Measurements from ENCODE around the gene HRH2.

Gene HRH2

GRCh38 chr5:175695161-175696126 lies 37.6 kb downstream of the HRH2 start:
- TF ChIP-seq, protein P1, sequence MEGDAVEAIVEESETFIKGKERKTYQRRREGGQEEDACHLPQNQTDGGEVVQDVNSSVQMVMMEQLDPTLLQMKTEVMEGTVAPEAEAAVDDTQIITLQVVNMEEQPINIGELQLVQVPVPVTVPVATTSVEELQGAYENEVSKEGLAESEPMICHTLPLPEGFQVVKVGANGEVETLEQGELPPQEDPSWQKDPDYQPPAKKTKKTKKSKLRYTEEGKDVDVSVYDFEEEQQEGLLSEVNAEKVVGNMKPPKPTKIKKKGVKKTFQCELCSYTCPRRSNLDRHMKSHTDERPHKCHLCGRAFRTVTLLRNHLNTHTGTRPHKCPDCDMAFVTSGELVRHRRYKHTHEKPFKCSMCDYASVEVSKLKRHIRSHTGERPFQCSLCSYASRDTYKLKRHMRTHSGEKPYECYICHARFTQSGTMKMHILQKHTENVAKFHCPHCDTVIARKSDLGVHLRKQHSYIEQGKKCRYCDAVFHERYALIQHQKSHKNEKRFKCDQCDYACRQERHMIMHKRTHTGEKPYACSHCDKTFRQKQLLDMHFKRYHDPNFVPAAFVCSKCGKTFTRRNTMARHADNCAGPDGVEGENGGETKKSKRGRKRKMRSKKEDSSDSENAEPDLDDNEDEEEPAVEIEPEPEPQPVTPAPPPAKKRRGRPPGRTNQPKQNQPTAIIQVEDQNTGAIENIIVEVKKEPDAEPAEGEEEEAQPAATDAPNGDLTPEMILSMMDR (conservative IDR thresholded peaks at IDR 0.05; ENCODE audit: low read length): no peak
- DNase-seq (ENCODE audit: low read depth): no peak
- H3K4me3 ChIP-seq (ENCODE audit: low read length): no peak overlapping the region

- H3K4me3 ChIP-seq (ENCODE audit: low read length): no peak overlapping the region
- no peak for DNase-seq (ENCODE audit: low read depth)
- TF ChIP-seq, protein P1 (conservative IDR thresholded peaks at IDR 0.05; ENCODE audit: low read length): no peak
These were observed 38.4 kb downstream of the HRH2 start for GRCh38 chr5:175696139-175696854.

DNA sequence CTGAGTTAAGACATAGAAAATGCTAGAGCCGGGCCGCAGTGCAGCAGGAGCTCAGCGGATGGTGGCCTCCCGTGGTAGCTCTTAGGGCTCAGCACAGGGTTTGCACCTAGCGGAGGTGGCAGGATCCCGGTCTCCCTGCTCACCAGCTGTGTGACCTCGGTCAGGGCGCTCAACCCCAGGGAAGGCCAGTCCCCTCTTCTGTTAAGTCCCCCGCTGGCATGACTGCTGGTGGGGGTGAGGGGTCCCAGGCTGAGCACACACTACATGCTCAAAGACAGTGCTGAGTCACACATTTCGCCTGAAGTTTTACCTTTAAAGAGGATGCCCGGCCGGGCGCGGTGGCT lies 39.0 kb downstream of the HRH2 start:
- TF ChIP-seq, protein P1 (conservative IDR thresholded peaks at IDR 0.05; ENCODE audit: low read length): no peak
- H3K4me3 ChIP-seq (ENCODE audit: low read length): no peak overlapping the region
- no peak for DNase-seq (ENCODE audit: low read depth)

DNA sequence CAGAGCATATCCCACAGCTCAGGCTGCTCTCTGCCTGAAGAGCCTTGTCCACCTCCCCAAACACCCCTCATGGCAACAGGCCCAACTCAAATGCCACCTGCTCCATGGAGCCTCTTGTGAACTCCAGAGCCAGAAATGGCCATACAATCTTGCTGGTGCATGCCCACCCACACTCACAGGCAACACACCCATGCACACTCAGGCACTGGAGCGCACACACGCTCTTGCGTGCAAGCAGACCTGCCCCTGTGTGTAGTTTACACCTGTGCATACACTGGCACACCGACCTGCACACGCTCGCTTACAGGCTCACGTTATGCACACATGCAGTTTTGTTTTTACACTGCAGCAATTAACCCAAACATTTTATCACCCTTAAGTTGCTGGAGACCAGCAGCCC lies 40.0 kb downstream of the HRH2 start:
- TF ChIP-seq, protein P1 (conservative IDR thresholded peaks at IDR 0.05; ENCODE audit: low read length): no peak
- DNase-seq (ENCODE audit: low read depth): no peak
- H3K4me3 ChIP-seq (ENCODE audit: low read length): no peak overlapping the region

- TF ChIP-seq, protein P1 (conservative IDR thresholded peaks at IDR 0.05; ENCODE audit: low read length): no peak
- no peak overlapping the region for H3K4me3 ChIP-seq (ENCODE audit: low read length)
- no peak for DNase-seq (ENCODE audit: low read depth)
These were observed 40.7 kb downstream of the HRH2 start for GRCh38 chr5:175698401-175699115.

- DNase-seq (ENCODE audit: low read depth): no peak
- TF ChIP-seq, protein P1 (conservative IDR thresholded peaks at IDR 0.05; ENCODE audit: low read length): no peak; the same call in 1 of the 2 replicates
- no peak overlapping the region for H3K4me3 ChIP-seq (ENCODE audit: low read length)
These were observed 43.1 kb downstream of the HRH2 start for GRCh38 chr5:175700991-175701390.
